Testis (tissue), 3 donors: ENCODE results near the gene CDK15. TPM values are rescaled to one million over a fixed set of nuclear protein-coding genes. Genes with fewer than 3 reads are reported as not detected.

Source experiments
- DNase-seq: peaks from one replicate; pipeline ENCODE4 v3.0.0-alpha.2; 2019
- H3K27ac ChIP-seq, 2 donors: fragments of 200-600 bp; sonication (generic); one replicate each; pipeline ENCODE4 v1.5.1; 2019
- H3K27me3 ChIP-seq: fragments of 200-600 bp; sonication (generic); one replicate; pipeline ENCODE4 v1.5.1; 2019
- H3K36me3 ChIP-seq: fragments of 200-600 bp; sonication (generic); one replicate; pipeline ENCODE4 v1.5.1; 2017; ENCODE audit warnings: low read depth; ENCODE audit errors: missing control alignments
- H3K4me1 ChIP-seq: fragments of 200-600 bp; sonication (generic); one replicate; pipeline ENCODE4 v1.5.1; 2019
- H3K4me3 ChIP-seq, 2 donors: fragments of 200-600 bp; sonication (generic); one replicate each; pipeline ENCODE4 v1.5.1; 2017 to 2019
- H3K9me3 ChIP-seq: fragments of 200-600 bp; sonication (generic); one replicate; pipeline ENCODE4 v1.5.1; 2017
- CTCF ChIP-seq, 3 experiments: fragments of 450-650 bp in 2 of 3; fragments of 200-600 bp in 1 of 3; sonication (generic) in 1 of 3; IDR thresholded peaks; one replicate each; pipeline ENCODE4 v1.5.1; 2016 to 2019; ENCODE audit warnings: antibody characterized with exemption in 3 of 3, mild to moderate bottlenecking in 2 of 3, moderate library complexity in 1 of 3
- POLR2A ChIP-seq: fragments of 450-650 bp; IDR thresholded peaks from one replicate; pipeline ENCODE4 v1.6.1; 2017; ENCODE audit warnings: antibody characterized with exemption, mild to moderate bottlenecking, moderate library complexity
- WGBS, 2 donors: methylation state at CpG; one replicate each; pipeline ENCODE4 v1.1.5; 2018; 5-methylcytosine and 5-hydroxymethylcytosine counted together
- intact Hi-C: fragments of 100-400 bp; cut with DNase I; formaldehyde crosslinking; loops from one replicate; pipeline ENCODE4 v1.15.1; 2023; ENCODE audit warnings: low total_unique reads
- polyA plus RNA-seq: library from polyadenylated mRNA; stranded (reverse); fragments of 350-450 nt; fragmentation: Illumina TruSeq; extraction: RNeasy Lipid Tissue Mini Kit (QIAGEN cat#74804); gene quantifications from one replicate; pipeline ENCODE4 v1.2.3, GENCODE V29; 2014; ENCODE audit warnings: low read depth, low replicate concordance; ENCODE audit not compliant: insufficient read depth
- total RNA-seq, 2 donors: library from RNA; depleted of rRNA; stranded (reverse); fragments of >200 nt; gene quantifications; one replicate each; pipeline ENCODE4 v1.2.3, GENCODE V29; 2016

CDK15 gene
- total and polyA plus RNA-seq, 3 donors from 2014 or later: 1.8 to 6.3 (median 5.6) TPM

- Histone ChIP-seq H3K4me1 (no peaks in the 10 kb centered on the region), H3K36me3 (no peaks in the 10 kb centered on the region), H3K27me3 (no peaks in the 10 kb centered on the region), H3K9me3 (no peaks in the 10 kb centered on the region), H3K4me3 (no peak overlapping the region), H3K27ac (no peak overlapping the region)
- DNase-seq: no peak
- intact Hi-C loops: no loop called here
- TF ChIP-seq CTCF (IDR thresholded peaks at IDR 0.05) (no peak), POLR2A (no peak)
Measured at GRCh38 chr2:201765799-201766198, 40.5 kb upstream of the CDK15 start.

- intact Hi-C loops: no loop called here
Measured at GRCh38 chr2:201768918-201769317, 37.4 kb upstream of the CDK15 start.

GRCh38 chr2:201769666-201770373 is 36.5 kb upstream of the CDK15 start:
- no peak overlapping the region for H3K27ac ChIP-seq
- H3K27me3 ChIP-seq: no peaks in the 10 kb centered on the region
- H3K36me3 ChIP-seq: no peaks in the 10 kb centered on the region
- TF ChIP-seq CTCF (IDR thresholded peaks at IDR 0.05): no peak
- no peak for TF ChIP-seq POLR2A
- 79 to 80% methylated on average over 4 of the region's 4 CpGs for WGBS, 2 donors
- no peak overlapping the region for H3K4me3 ChIP-seq
- no peaks in the 10 kb centered on the region for H3K9me3 ChIP-seq
- intact Hi-C loops: no loop called here
- no peaks in the 10 kb centered on the region for H3K4me1 ChIP-seq
- DNase-seq: no peak

More at GRCh38 chr2:201768918-201769317, 37.4 kb upstream of the CDK15 start:
- no peaks in the 10 kb centered on the region for H3K27me3 ChIP-seq
- TF ChIP-seq CTCF (IDR thresholded peaks at IDR 0.05) (no peak), POLR2A (no peak)
- H3K9me3 ChIP-seq: no peaks in the 10 kb centered on the region
- no peaks in the 10 kb centered on the region for H3K4me1 ChIP-seq
- 71 to 73% methylated on average over 1 of the region's 1 CpG for WGBS, 2 donors
- no peaks in the 10 kb centered on the region for H3K36me3 ChIP-seq
- no peak for DNase-seq
- H3K27ac ChIP-seq: no peak overlapping the region
- H3K4me3 ChIP-seq: no peak overlapping the region

- no peak for DNase-seq
- intact Hi-C loops: no loop called here
Measured at GRCh38 chr2:201773990-201774389, 32.3 kb upstream of the CDK15 start.

More at GRCh38 chr2:201773990-201774389, 32.3 kb upstream of the CDK15 start:
- no peak overlapping the region for H3K27ac ChIP-seq
- H3K9me3 ChIP-seq: no peaks in the 10 kb centered on the region
- no peaks in the 10 kb centered on the region for H3K27me3 ChIP-seq
- 82 to 87% methylated on average over 1 of the region's 1 CpG for WGBS, 2 donors
- H3K36me3 ChIP-seq: no peaks in the 10 kb centered on the region
- H3K4me1 ChIP-seq: no peaks in the 10 kb centered on the region
- TF ChIP-seq POLR2A (no peak), CTCF (IDR thresholded peaks at IDR 0.05) (no peak)
- no peak overlapping the region for H3K4me3 ChIP-seq
